Gastroesophageal sphincter (tissue), 3 donors: ENCODE measurements around the gene ZNF483.

Experiments
- CTCF ChIP-seq, 4 experiments: fragments of 200-600 bp in 2 of 4; fragments of 450-650 bp in 2 of 4; sonication (generic) in 1 of 4; IDR thresholded peaks; one replicate each; pipeline ENCODE4 v1.5.1; 2017 to 2019; ENCODE audit warnings: antibody characterized with exemption in 4 of 4, mild to moderate bottlenecking in 2 of 4, moderate library complexity in 2 of 4
- EP300 ChIP-seq: sonication (generic); formaldehyde crosslinking; IDR thresholded peaks from one replicate; pipeline ENCODE4 v1.6.1; 2017; ENCODE audit warnings: antibody characterized with exemption, mild to moderate bottlenecking
- POLR2A ChIP-seq, 2 donors: fragments of 450-650 bp; IDR thresholded peaks; one replicate each; pipeline ENCODE4 v1.6.1; 2017; ENCODE audit warnings: antibody characterized with exemption in 2 of 2, mild to moderate bottlenecking in 2 of 2, moderate library complexity in 1 of 2
- POLR2AphosphoS5 ChIP-seq: sonication (generic); formaldehyde crosslinking; IDR thresholded peaks from one replicate; pipeline ENCODE4 v1.6.1; 2017; ENCODE audit warnings: antibody characterized with exemption

- TF ChIP-seq CTCF (IDR thresholded peaks at IDR 0.05) (no peak), POLR2AphosphoS5 (no peak), EP300 (no peak), POLR2A (IDR thresholded peaks at IDR 0.05) (no peak)
These were observed 6.7 kb downstream of the ZNF483 start for GRCh38 chr9:111531716-111532115.
